Lower lobe of right lung (tissue), 2 donors: Measurements from ENCODE around the gene STK39. TPM values are rescaled to one million over a fixed set of nuclear protein-coding genes. Genes with fewer than 3 reads are reported as not detected.
A peak's percentile ranks its signal among the peaks of the same experiment; 100 is the strongest.

Source experiments
- ATAC-seq, 2 donors: fragments of 200-7000 bp; cut with Tn5 transposase; one replicate each; pipeline ENCODE4 v1.9.1; 2020 to 2022; ENCODE audit warnings: mild to moderate bottlenecking in 2 of 2, moderate library complexity in 2 of 2
- DNase-seq: peaks from one replicate; pipeline ENCODE4 v3.0.0-alpha.2; 2020
- H3K27ac ChIP-seq: fragments of 200-600 bp; one replicate; pipeline ENCODE4 v1.8.0; 2022
- H3K27me3 ChIP-seq: fragments of 200-600 bp; one replicate; pipeline ENCODE4 v1.8.0; 2022; ENCODE audit warnings: low read depth
- H3K36me3 ChIP-seq: fragments of 200-600 bp; one replicate; pipeline ENCODE4 v1.8.0; 2022; ENCODE audit warnings: mild to moderate bottlenecking
- H3K4me1 ChIP-seq: fragments of 200-600 bp; one replicate; pipeline ENCODE4 v1.8.0; 2022
- H3K4me3 ChIP-seq: fragments of 200-600 bp; one replicate; pipeline ENCODE4 v1.8.0; 2022; ENCODE audit warnings: mild to moderate bottlenecking
- H3K9me3 ChIP-seq: fragments of 200-600 bp; one replicate; pipeline ENCODE4 v1.8.0; 2022
- intact Hi-C: fragments of 100-400 bp; cut with DNase I; formaldehyde crosslinking; loops from one replicate; pipeline ENCODE4 v1.11.0; 2022
- total RNA-seq: library from RNA; stranded (reverse); fragmentation: NEBNext Ultra II Directional; extraction: Animal tissue kit (Norgen Biotek cat#: 25700); gene quantifications from one replicate; pipeline ENCODE4 v1.2.1, GENCODE V29; 2021
- TF ChIP-seq, protein P1 (sequence below): fragments of 200-600 bp; IDR thresholded peaks from one replicate; pipeline ENCODE4 v1.8.0; 2022; ENCODE audit warnings: antibody characterized with exemption, mild to moderate bottlenecking
- donor health status: DM: no; HTN: yes; CAD: no; lungs with severe emphysema.

STK39 gene
- total RNA-seq, 1 donor from 2014 or later = 12.6 TPM

DNA sequence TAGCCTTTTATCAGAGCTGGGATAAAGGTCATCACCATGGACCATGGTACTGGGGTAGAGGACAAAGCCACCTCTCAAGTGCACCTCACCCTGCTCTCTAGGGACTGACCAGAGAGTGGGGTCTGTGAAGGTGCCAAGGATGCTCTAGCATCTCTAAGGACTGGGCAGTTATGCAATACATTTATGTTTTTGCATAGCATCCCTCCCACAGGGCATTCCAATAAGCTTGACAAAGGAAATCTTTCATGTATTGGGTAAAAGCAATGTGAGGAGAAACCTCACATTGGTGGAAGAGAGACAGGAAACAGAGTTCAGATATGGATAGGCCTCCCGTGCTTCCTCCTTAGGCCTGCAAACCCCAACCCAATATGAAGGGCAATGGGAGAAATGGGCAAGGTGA is 31.6 kb downstream of the STK39 start:
- DNase-seq (no peak), ATAC-seq (no peak)
- intact Hi-C loops = no loop called here
- Histone ChIP-seq H3K4me3 (no peak overlapping the region), H3K27me3 (no peaks in the 10 kb centered on the region), H3K4me1 (peaks cover 15% of the 10 kb centered on the region), H3K27ac (no peak overlapping the region), H3K9me3 (no peaks in the 10 kb centered on the region), H3K36me3 (no peaks in the 10 kb centered on the region)
- TF ChIP-seq, protein P1, sequence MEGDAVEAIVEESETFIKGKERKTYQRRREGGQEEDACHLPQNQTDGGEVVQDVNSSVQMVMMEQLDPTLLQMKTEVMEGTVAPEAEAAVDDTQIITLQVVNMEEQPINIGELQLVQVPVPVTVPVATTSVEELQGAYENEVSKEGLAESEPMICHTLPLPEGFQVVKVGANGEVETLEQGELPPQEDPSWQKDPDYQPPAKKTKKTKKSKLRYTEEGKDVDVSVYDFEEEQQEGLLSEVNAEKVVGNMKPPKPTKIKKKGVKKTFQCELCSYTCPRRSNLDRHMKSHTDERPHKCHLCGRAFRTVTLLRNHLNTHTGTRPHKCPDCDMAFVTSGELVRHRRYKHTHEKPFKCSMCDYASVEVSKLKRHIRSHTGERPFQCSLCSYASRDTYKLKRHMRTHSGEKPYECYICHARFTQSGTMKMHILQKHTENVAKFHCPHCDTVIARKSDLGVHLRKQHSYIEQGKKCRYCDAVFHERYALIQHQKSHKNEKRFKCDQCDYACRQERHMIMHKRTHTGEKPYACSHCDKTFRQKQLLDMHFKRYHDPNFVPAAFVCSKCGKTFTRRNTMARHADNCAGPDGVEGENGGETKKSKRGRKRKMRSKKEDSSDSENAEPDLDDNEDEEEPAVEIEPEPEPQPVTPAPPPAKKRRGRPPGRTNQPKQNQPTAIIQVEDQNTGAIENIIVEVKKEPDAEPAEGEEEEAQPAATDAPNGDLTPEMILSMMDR = no peak

DNA sequence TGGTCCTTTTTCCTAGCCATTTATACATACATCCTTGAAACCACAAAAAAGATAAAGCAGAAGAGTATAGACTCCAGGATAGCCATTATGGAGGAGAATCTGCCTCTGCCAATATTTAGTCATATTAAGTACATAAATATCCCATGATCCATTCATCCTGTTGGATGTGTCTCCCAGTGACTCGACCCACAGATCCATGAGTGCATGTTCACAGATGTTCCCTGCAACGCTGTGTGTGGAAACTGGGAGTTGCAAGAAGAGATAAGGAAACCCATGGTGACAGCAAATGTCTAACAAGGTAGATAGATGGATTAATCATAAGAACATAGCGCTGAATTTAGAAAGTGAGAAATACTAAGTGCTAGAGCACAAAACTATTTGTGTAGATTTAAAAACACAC is 34.5 kb downstream of the STK39 start:
- ATAC-seq (no peak), DNase-seq (no peak)
- intact Hi-C loops = no loop called here
- H3K9me3 ChIP-seq = no peaks in the 10 kb centered on the region
- no peaks in the 10 kb centered on the region for H3K27me3 ChIP-seq
- H3K4me3 ChIP-seq = no peak overlapping the region
- peaks cover 21% of the 10 kb centered on the region for H3K4me1 ChIP-seq
- TF ChIP-seq, protein P1 = no peak
- no peaks in the 10 kb centered on the region for H3K36me3 ChIP-seq
- H3K27ac ChIP-seq = no peak overlapping the region

- ATAC-seq (peak; percentile 49 to 74), DNase-seq (no peak)
- peak overlapping the region; percentile 42 for H3K27ac ChIP-seq
- TF ChIP-seq, protein P1 = no peak
- peaks cover 21% of the 10 kb centered on the region for H3K4me1 ChIP-seq
- no peaks in the 10 kb centered on the region for H3K36me3 ChIP-seq
- no peaks in the 10 kb centered on the region for H3K27me3 ChIP-seq
- H3K4me3 ChIP-seq = no peak overlapping the region
- no peaks in the 10 kb centered on the region for H3K9me3 ChIP-seq
- intact Hi-C loops = no loop called here
Measured at GRCh38 chr2:168212167-168212566, 35.2 kb downstream of the STK39 start.

DNA sequence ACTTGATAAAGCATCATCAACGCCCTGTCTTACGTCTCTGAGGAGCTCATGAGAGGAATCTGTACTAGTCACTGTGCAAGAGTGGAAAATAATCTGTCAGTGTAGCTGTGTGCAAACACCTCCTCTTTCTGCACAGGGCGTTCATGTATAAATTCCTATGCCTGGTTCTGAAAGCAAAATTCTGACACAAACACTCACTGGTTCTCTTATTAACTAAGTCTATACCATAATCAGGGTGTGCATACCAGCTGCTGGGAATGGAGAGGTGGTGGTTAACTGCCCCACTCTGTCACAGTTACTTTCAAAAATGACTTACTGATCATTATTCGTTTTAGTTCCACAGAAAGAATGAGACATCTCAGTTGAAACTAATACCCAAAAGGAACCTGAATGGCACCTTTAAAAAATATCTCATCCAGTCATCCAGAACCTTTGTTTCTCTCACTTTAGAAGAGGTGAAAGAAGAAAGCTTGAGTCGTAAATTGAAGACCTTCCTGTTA is 35.7 kb downstream of the STK39 start:
- H3K36me3 ChIP-seq = no peaks in the 10 kb centered on the region
- H3K27me3 ChIP-seq = no peaks in the 10 kb centered on the region
- no peaks in the 10 kb centered on the region for H3K9me3 ChIP-seq
- peak; percentile 33 to 41 for ATAC-seq
- no peak overlapping the region for H3K4me3 ChIP-seq
- peak overlapping the region; percentile 42 for H3K27ac ChIP-seq
- H3K4me1 ChIP-seq = peaks cover 21% of the 10 kb centered on the region
- TF ChIP-seq, protein P1 = no peak
- DNase-seq = no peak
- intact Hi-C loops = no loop called here

DNA sequence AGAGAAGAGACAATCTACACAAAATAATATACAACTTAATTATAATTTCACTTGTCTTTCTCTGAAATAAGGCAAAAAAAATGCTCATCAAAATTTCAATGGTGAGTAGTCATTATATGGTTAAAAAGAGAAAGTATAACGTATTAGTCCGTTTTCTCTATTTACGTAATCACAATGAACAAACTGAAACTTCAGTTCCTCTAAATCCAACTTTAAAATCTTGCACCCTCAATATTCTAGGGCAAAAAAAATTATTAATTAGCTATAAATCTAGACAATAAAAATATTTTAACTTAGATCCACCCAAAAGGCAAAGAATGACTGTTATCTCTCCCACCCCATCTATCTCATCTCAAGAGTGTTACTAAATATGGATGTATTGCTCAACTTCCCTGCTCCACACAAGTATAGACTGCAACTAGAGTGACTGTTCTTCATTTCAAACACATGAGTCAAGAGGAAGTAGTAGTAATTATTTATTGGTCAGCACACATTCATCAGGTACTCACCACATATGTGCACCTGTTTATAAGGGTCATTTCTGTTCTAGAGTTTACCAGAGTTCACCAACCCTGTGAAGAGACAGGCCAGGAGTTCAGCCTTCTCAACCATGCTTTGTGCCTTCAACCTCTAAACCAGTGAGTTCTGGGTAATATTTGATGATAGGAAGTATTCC is 36.4 kb downstream of the STK39 start:
- TF ChIP-seq, protein P1 = no peak
- intact Hi-C loops = no loop called here
- DNase-seq = no peak
- Histone ChIP-seq H3K4me3 (peak overlapping the region; percentile 37), H3K9me3 (no peaks in the 10 kb centered on the region), H3K27me3 (no peaks in the 10 kb centered on the region), H3K4me1 (peaks cover 21% of the 10 kb centered on the region), H3K36me3 (no peaks in the 10 kb centered on the region), H3K27ac (peak overlapping the region; percentile 42)
- ATAC-seq = peak; percentile 95 to 96
